Activated T-helper 17 cell treated with anti-CD3 and anti-CD28 coated beads, Interleukin-2, amount 50 U/mL, for 72 hours (primary cell): ENCODE data around the gene GART. TPM values are rescaled to one million over a fixed set of nuclear protein-coding genes. Genes with fewer than 3 reads are reported as not detected.

Source experiments
- ATAC-seq: fragments of 150-1000 bp; cut with Tn5 transposase; replicated peaks from 2 replicates; pipeline ENCODE4 v1.10.0; 2021; ENCODE audit warnings: mild to moderate bottlenecking, moderate library complexity
- H3K27ac Mint-ChIP-seq: one replicate; pipeline ENCODE4 v1.8.0; 2022; ENCODE audit warnings: mixed read lengths
- H3K27me3 Mint-ChIP-seq: one replicate; pipeline ENCODE4 v1.8.0; 2022; ENCODE audit warnings: mixed read lengths
- H3K36me3 Mint-ChIP-seq: one replicate; pipeline ENCODE4 v1.8.0; 2022; ENCODE audit warnings: low read depth, mild to moderate bottlenecking, mixed read lengths
- H3K4me1 Mint-ChIP-seq: one replicate; pipeline ENCODE4 v1.8.0; 2022; ENCODE audit warnings: mixed read lengths
- H3K4me3 Mint-ChIP-seq: one replicate; pipeline ENCODE4 v1.8.0; 2022; ENCODE audit warnings: mild to moderate bottlenecking, mixed read lengths
- H3K9me3 Mint-ChIP-seq: one replicate; pipeline ENCODE4 v1.8.0; 2022; ENCODE audit warnings: mixed read lengths
- total RNA-seq, 2 donors: library from RNA; stranded (reverse); gene quantifications; one replicate each; pipeline ENCODE4 v1.2.3, GENCODE V29; 2022

Gene GART
- total RNA-seq, 2 donors from 2014 or later = 91.9 to 196 TPM

DNA sequence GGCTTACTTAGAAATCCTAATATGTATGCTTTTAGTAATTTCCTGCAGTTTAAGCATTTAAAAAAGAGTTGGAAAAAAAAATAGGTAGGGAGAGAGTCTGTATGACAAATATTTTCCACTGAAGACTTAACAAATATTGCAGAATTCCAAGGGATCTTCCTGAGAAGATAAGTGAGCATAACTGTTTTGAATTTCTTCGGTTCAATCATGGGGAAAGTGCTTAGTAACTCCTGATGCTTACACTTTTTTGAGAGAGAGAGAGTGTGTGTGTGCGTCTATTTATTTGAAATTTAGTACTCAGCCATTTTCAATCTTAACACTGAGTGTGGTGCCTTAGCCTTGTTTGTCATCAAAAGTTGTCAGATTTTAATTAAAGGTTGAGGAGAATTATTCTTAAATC, 19.5 kb upstream of the GART start:
- Mint-ChIP-seq H3K36me3 (peaks cover 93% of the 10 kb centered on the region), H3K27ac (peak overlapping the region; percentile 56), H3K27me3 (no peaks in the 10 kb centered on the region), H3K9me3 (no peaks in the 10 kb centered on the region), H3K4me3 (no peak overlapping the region), H3K4me1 (peaks cover 24% of the 10 kb centered on the region)
- no peak for ATAC-seq

DNA sequence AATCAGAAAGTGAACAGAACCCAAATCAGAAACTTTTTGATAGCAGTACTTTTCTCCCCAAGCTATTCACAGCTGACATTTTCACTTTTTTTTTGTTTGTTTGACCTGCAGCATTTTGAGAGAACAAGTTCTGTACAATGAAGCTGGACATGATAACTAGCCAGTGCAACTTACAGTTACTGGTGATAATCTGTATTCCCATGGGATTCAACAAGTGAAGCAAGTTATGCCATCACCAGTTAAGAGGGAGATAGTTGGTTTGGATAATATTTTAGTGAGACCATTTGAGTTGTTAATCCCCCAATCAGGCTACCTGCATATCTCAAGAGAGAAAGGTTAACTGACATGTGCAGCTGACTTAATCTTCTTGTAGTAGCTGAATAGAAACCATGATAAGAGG, 19.0 kb upstream of the GART start:
- peak overlapping the region; percentile 56 for H3K27ac Mint-ChIP-seq
- H3K9me3 Mint-ChIP-seq = no peaks in the 10 kb centered on the region
- ATAC-seq = no peak
- H3K27me3 Mint-ChIP-seq = no peaks in the 10 kb centered on the region
- no peak overlapping the region for H3K4me3 Mint-ChIP-seq
- H3K36me3 Mint-ChIP-seq = peaks cover 94% of the 10 kb centered on the region
- H3K4me1 Mint-ChIP-seq = peaks cover 28% of the 10 kb centered on the region

DNA sequence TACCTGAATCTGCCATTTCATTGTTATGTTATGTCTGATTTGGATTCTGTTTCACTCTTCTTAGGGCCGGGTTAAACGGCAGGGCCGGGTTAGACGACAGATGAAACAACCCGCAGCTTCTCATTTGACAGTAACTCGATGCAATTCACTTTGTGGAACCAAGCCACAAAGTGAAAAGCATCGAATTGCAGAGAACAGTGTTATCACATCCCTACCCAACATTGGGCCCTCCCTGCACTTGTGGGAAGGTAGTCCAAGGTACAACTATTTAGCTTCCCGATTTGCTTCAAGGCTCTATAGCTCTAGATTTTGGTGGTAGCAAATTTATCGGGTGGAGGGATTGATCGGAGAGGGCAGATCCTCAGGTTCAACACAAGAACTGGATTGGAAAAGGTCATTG, 17.9 kb upstream of the GART start:
- H3K27ac Mint-ChIP-seq = peak overlapping the region; percentile 56
- H3K27me3 Mint-ChIP-seq = no peaks in the 10 kb centered on the region
- H3K9me3 Mint-ChIP-seq = no peaks in the 10 kb centered on the region
- ATAC-seq = no peak
- peaks cover 36% of the 10 kb centered on the region for H3K4me1 Mint-ChIP-seq
- H3K4me3 Mint-ChIP-seq = no peak overlapping the region
- peaks cover 98% of the 10 kb centered on the region for H3K36me3 Mint-ChIP-seq

DNA sequence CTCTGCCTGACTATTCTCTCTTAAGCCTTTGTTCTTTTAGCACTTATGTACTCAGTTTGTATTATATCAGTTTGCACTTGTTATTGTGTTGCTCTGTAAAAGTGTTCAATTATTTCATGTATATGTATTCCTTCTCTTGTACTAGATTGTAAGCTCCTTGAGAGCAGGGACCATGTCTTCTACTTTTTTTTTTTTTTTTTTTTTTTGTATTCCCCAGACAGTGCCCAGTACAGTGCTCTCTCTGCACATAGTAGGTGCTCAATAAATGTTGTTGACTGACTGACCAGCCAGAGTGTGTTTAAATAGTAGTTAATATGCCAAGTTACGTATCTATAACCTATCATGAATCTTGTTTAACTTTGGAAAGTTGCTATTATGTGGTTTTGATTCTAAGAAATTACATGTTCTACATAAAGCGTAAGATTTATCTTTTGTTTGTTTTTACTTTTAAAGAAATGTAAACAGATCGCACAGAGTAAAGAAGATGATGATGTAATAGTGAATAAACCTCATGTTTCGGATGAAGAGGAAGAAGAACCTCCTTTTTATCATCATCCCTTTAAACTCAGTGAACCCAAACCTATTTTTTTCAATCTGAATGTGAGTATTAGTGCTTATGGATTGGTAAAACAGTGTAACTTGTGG, 17.0 kb upstream of the GART start:
- peak overlapping the region; percentile 57 for H3K27ac Mint-ChIP-seq
- H3K4me3 Mint-ChIP-seq = no peak overlapping the region
- ATAC-seq = no peak
- H3K9me3 Mint-ChIP-seq = no peaks in the 10 kb centered on the region
- peaks cover 98% of the 10 kb centered on the region for H3K36me3 Mint-ChIP-seq
- H3K4me1 Mint-ChIP-seq = peaks cover 43% of the 10 kb centered on the region
- H3K27me3 Mint-ChIP-seq = no peaks in the 10 kb centered on the region

DNA sequence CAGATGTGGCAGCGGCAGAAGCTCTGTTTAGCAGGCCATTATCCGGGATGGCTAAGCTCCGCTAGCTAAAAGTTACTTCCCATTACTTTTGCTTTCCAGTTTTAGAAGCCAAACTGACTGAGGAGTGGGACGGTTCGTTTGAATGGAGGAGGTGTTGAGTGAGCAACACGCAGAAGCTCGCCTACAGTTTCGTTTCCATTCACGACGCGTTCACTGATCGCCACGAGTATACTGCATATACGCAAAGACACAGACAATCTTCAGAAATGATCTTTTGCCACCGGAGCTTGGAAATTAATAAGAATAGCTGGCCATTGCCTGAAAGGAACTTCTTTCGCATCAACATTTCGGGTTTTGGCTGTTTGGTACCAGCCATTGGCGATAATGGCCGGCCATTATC, 15.5 kb upstream of the GART start:
- H3K27me3 Mint-ChIP-seq = no peaks in the 10 kb centered on the region
- no peaks in the 10 kb centered on the region for H3K9me3 Mint-ChIP-seq
- no peak overlapping the region for H3K4me3 Mint-ChIP-seq
- H3K36me3 Mint-ChIP-seq = peaks cover 98% of the 10 kb centered on the region
- peaks cover 46% of the 10 kb centered on the region for H3K4me1 Mint-ChIP-seq
- no peak overlapping the region for H3K27ac Mint-ChIP-seq
- no peak for ATAC-seq

DNA sequence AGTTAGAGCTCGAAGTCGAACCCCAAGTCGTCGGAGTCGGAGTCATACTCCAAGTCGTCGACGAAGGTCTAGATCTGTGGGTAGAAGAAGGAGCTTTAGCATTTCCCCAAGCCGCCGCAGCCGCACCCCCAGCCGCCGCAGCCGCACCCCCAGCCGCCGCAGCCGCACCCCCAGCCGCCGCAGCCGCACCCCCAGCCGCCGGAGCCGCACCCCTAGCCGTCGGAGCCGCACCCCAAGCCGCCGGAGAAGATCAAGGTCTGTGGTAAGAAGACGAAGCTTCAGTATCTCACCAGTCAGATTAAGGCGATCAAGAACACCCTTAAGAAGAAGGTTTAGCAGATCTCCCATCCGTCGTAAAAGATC, 13.0 kb upstream of the GART start:
- Mint-ChIP-seq H3K4me1 (peaks cover 42% of the 10 kb centered on the region), H3K27ac (peak overlapping the region; percentile 84)

DNA sequence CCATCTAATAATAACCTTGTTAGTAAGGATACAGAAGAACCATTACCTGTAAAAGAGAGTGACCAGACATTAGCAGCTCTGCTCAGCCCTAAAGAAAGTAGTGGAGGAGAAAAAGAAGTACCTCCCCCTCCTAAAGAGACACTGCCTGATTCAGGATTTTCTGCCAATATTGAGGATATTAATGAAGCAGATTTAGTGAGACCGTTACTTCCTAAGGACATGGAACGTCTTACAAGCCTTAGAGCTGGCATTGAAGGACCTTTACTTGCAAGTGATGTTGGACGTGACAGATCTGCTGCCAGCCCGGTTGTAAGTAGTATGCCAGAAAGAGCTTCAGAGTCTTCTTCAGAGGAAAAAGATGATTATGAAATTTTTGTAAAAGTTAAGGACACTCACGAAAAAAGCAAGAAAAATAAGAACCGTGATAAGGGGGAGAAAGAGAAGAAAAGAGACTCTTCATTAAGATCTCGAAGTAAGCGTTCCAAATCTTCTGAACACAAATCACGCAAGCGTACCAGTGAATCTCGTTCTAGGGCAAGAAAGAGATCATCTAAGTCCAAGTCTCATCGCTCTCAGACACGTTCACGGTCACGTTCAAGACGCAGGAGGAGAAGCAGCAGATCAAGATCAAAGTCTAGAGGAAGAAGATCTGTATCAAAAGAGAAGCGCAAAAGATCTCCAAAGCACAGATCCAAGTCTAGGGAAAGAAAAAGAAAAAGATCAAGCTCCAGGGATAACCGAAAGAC, 12.5 kb upstream of the GART start:
- Mint-ChIP-seq H3K4me1 (peaks cover 42% of the 10 kb centered on the region), H3K9me3 (no peaks in the 10 kb centered on the region), H3K4me3 (peak overlapping the region; percentile 62), H3K27ac (peak overlapping the region; percentile 84), H3K36me3 (peaks cover 96% of the 10 kb centered on the region), H3K27me3 (no peaks in the 10 kb centered on the region)
- no peak for ATAC-seq

More for the DNA sequence above, 13.0 kb upstream of the GART start:
- Mint-ChIP-seq H3K4me3 (peak overlapping the region; percentile 62), H3K9me3 (no peaks in the 10 kb centered on the region), H3K36me3 (peaks cover 96% of the 10 kb centered on the region), H3K27me3 (no peaks in the 10 kb centered on the region)
- ATAC-seq = no peak

DNA sequence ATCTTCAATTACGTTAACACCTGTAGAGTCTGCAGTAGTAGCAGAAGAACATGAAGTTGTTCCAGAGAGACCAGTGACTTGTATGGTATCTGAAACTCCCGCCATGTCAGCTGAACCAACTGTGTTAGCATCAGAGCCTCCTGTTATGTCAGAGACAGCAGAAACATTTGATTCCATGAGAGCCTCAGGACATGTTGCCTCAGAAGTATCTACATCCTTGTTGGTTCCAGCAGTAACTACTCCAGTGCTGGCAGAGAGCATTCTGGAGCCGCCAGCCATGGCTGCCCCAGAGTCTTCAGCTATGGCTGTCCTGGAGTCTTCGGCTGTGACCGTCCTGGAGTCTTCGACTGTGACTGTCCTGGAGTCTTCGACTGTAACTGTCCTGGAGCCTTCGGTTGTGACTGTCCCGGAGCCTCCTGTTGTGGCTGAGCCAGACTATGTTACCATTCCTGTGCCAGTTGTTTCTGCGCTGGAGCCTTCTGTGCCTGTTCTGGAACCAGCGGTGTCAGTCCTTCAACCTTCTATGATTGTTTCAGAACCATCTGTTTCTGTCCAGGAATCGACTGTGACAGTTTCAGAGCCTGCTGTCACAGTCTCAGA, 11.2 kb upstream of the GART start:
- H3K27me3 Mint-ChIP-seq = no peaks in the 10 kb centered on the region
- ATAC-seq = no peak
- no peak overlapping the region for H3K27ac Mint-ChIP-seq
- peaks cover 96% of the 10 kb centered on the region for H3K36me3 Mint-ChIP-seq
- no peaks in the 10 kb centered on the region for H3K9me3 Mint-ChIP-seq
- H3K4me1 Mint-ChIP-seq = peaks cover 35% of the 10 kb centered on the region
- H3K4me3 Mint-ChIP-seq = no peak overlapping the region

DNA sequence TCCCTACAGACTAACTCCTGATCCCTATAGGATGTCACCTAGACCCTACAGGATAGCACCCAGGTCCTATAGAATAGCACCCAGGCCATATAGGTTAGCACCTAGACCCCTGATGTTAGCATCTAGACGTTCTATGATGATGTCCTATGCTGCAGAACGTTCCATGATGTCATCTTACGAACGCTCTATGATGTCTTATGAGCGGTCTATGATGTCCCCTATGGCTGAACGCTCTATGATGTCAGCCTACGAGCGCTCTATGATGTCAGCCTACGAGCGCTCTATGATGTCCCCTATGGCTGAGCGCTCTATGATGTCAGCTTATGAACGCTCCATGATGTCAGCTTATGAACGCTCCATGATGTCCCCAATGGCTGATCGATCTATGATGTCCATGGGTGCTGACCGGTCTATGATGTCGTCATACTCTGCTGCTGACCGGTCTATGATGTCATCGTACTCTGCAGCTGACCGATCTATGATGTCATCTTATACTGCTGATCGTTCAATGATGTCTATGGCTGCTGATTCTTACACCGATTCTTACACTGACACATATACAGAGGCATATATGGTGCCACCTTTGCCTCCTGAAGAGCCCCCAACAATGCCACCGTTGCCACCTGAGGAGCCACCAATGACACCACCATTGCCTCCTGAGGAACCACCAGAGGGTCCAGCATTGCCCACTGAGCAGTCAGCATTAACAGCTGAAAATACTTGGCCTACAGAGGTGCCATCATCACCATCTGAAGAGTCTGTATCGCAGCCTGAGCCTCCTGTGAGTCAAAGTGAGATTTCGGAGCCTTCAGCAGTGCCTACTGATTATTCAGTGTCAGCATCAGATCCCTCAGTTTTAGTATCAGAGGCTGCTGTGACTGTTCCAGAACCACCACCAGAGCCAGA, 10.4 kb upstream of the GART start:
- H3K4me1 Mint-ChIP-seq = peaks cover 35% of the 10 kb centered on the region
- H3K27me3 Mint-ChIP-seq = no peaks in the 10 kb centered on the region
- no peak overlapping the region for H3K4me3 Mint-ChIP-seq
- H3K36me3 Mint-ChIP-seq = peaks cover 96% of the 10 kb centered on the region
- H3K27ac Mint-ChIP-seq = peak overlapping the region; percentile 33
- H3K9me3 Mint-ChIP-seq = no peaks in the 10 kb centered on the region
- peak; percentile 48 for ATAC-seq

DNA sequence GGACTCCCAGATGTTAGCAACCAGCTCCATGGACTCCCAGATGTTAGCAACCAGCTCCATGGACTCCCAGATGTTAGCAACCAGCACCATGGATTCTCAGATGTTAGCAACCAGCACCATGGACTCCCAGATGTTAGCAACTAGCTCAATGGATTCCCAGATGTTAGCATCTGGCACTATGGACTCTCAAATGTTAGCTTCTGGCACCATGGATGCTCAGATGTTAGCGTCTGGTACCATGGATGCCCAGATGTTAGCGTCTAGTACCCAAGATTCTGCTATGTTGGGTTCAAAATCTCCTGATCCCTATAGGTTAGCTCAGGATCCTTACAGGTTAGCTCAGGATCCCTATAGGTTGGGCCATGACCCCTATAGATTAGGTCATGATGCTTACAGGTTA, 9.7 kb upstream of the GART start:
- Mint-ChIP-seq H3K27ac (no peak overlapping the region), H3K9me3 (no peaks in the 10 kb centered on the region), H3K27me3 (no peaks in the 10 kb centered on the region), H3K4me1 (peaks cover 28% of the 10 kb centered on the region), H3K4me3 (no peak overlapping the region), H3K36me3 (peaks cover 96% of the 10 kb centered on the region)
- ATAC-seq = no peak

DNA sequence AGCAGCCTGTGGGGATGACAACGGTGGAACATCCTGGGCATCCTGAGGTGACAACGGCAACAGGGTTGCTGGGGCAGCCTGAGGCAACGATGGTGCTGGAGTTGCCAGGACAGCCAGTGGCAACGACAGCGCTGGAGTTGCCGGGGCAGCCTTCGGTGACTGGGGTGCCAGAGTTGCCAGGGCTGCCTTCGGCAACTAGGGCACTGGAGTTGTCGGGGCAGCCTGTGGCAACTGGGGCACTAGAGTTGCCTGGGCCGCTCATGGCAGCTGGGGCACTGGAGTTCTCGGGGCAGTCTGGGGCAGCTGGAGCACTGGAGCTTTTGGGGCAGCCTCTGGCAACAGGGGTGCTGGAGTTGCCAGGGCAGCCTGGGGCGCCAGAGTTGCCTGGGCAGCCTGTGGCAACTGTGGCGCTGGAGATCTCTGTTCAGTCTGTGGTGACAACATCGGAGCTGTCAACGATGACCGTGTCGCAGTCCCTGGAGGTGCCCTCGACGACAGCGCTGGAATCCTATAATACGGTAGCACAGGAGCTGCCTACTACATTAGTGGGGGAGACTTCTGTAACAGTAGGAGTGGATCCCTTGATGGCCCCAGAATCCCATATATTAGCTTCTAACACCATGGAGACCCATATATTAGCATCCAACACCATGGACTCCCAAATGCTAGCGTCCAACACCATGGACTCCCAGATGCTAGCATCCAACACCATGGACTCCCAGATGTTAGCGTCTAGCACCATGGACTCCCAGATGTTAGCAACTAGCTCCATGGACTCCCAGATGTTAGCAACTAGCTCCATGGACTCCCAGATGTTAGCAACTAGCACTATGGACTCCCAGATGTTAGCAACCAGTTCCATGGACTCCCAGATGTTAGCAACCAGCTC, 9.1 kb upstream of the GART start:
- peaks cover 25% of the 10 kb centered on the region for H3K4me1 Mint-ChIP-seq
- H3K9me3 Mint-ChIP-seq = no peaks in the 10 kb centered on the region
- no peak overlapping the region for H3K4me3 Mint-ChIP-seq
- no peak overlapping the region for H3K27ac Mint-ChIP-seq
- H3K27me3 Mint-ChIP-seq = no peaks in the 10 kb centered on the region
- H3K36me3 Mint-ChIP-seq = peaks cover 96% of the 10 kb centered on the region
- ATAC-seq = no peak

DNA sequence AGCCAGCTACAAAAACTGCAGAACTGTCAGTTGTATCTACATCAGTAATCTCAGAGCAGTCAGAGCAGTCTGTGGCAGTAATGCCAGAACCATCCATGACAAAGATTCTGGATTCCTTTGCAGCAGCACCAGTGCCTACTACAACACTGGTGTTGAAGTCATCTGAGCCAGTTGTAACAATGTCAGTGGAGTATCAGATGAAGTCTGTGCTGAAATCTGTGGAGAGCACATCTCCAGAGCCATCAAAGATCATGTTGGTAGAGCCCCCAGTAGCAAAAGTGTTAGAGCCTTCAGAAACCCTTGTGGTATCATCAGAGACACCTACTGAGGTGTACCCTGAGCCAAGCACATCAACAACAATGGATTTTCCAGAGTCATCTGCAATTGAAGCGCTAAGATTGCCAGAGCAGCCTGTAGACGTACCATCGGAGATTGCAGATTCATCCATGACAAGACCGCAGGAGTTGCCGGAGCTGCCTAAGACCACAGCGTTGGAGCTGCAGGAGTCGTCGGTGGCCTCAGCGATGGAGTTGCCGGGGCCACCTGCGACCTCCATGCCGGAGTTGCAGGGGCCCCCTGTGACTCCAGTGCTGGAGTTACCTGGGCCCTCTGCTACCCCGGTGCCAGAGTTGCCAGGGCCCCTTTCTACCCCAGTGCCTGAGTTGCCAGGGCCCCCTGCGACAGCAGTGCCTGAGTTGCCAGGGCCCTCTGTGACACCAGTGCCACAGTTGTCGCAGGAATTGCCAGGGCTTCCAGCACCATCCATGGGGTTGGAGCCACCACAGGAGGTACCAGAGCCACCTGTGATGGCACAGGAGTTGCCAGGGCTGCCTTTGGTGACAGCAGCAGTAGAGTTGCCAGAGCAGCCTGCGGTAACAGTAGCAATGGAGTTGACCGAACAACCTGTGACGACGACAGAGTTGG, 8.2 kb upstream of the GART start:
- Mint-ChIP-seq H3K9me3 (no peaks in the 10 kb centered on the region), H3K27ac (no peak overlapping the region)

DNA sequence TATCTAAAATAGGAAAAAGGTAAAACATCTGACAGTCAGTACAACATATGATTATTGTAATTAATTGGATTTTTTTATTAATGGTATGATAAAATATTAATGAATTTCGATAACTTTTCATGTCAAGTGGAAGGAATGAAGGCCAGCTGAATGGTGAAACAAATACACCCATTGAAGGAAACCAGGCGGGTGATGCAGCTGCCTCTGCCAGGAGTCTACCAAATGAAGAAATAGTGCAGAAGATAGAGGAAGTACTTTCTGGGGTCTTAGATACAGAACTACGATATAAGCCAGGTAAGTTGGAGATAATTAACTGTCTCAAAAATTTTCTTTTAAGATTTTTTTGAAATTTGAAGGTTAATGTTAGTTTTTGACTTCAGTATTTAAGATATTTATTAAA, 4.2 kb upstream of the GART start:
- no peak for ATAC-seq
- no peak overlapping the region for H3K27ac Mint-ChIP-seq
- H3K36me3 Mint-ChIP-seq = peaks cover 91% of the 10 kb centered on the region
- H3K27me3 Mint-ChIP-seq = no peaks in the 10 kb centered on the region
- peaks cover 8% of the 10 kb centered on the region for H3K4me1 Mint-ChIP-seq
- H3K9me3 Mint-ChIP-seq = no peaks in the 10 kb centered on the region
- peak overlapping the region; percentile 99 for H3K4me3 Mint-ChIP-seq

More for the DNA sequence above, 8.2 kb upstream of the GART start:
- Mint-ChIP-seq H3K4me1 (peaks cover 23% of the 10 kb centered on the region), H3K36me3 (peaks cover 94% of the 10 kb centered on the region), H3K27me3 (no peaks in the 10 kb centered on the region), H3K4me3 (no peak overlapping the region)
- ATAC-seq = no peak
